SH-SY5Y (cell line): ENCODE measurements around the gene FGF4.

Source experiments
- GATA2 ChIP-seq: IDR thresholded peaks from 2 replicates; pipeline ENCODE4 v1.6.1; 2011; ENCODE audit warnings: mild to moderate bottlenecking, low read depth, low read length
- GATA3 ChIP-seq: IDR thresholded peaks from 2 replicates; pipeline ENCODE4 v1.6.1; 2011; ENCODE audit warnings: low read depth, mild to moderate bottlenecking, low read length, moderate library complexity

FGF4 gene

DNA sequence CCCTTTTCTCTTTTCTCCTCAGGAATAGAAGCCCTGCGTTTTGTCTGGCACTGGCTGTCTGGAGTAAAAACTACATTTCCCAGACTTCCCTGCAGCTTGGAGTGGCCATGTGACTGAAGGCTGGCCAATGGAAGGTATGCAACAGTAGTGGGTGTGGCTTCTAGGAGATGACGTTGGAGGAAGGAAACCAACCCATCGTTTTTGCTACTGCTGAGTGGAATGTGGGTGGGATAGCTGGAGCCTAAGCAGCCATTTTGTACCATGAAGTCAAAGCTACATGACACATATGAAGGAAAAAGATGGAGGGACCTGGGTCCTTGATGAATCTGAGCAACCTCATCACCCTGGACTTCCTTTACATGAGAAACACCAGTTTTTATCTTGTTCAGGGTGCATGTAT lies 24.4 kb upstream of the FGF4 start:
- no peak for TF ChIP-seq GATA3
- no peak for TF ChIP-seq GATA2

DNA sequence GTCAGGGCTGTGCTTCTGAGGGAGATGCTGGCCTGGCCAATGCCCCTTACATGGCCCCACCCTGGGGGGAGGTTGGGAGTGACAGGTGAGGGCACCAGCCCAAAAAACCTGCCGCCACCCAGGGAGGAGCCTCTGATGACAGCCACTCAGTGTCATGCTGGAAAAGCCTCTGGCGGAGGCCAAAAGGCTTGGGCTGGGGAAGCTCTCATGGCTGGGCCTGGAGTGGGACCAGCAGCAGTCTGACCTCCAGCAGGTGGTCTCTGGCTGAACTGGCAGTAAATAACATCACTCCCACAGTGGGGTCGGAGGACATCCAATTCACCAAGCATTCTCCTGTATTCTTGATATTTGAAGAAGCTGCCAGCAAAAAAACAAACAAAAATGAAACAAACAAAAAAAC lies 24.0 kb upstream of the FGF4 start:
- no peak for TF ChIP-seq GATA2

DNA sequence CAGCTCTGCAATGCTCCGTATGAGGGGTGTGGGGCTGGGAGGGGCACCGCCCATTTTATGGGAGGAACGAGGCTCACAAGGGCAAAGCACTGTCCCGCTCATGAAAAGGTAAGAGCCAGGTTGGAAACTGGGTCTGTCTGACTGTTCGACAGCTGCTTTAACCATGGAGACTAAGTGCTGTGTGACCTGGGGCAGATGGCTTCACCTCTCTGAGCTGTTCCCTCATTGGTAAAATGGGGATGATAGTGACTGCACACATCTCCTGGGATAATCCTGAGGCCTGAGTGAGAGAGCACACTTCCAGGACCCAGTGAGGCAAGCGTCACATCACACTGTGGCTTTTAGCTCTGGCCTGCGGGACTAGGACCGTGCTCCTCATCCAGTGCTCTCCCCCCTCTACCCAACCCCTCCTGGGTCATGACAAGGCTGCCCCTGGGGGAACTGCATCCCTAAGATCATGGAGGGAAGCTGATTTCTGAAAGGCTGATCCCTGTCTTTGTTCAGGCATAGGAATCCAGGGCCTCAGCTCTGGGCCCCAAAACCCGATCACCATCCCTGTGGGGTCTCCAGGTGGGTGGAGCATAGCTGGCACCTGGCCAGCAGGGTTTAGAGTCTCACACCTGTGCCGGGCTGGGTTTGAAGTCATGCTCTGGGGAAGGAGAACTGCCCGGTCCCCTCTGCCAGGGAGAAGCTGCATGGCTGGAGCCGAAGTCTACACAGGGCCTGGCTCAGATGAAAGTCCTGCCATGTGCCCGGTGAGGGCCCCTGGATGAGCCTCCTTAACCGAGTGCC lies 22.8 kb upstream of the FGF4 start:
- TF ChIP-seq GATA3 (no peak), GATA2 (no peak)

DNA sequence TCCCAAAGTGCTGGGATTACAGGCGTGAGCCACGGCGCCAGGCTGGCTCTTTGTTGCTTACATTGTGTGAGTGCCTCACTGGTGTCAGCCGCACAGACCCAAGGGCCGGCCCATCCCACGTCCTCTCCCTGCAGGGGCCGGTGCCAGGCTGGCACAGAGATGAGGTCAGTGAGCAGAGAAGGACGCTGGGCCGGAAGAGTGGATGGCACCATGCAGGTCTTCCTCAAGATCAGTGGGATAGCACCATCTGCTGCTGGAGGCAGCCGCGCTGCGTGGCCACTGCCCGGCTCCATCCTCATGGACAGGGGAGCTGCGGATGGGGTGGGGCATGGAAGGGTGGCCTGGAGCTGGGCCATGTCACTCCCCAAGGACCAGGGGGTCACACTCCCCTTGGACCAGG lies 22.0 kb upstream of the FGF4 start:
- TF ChIP-seq GATA3 (no peak), GATA2 (no peak)

DNA sequence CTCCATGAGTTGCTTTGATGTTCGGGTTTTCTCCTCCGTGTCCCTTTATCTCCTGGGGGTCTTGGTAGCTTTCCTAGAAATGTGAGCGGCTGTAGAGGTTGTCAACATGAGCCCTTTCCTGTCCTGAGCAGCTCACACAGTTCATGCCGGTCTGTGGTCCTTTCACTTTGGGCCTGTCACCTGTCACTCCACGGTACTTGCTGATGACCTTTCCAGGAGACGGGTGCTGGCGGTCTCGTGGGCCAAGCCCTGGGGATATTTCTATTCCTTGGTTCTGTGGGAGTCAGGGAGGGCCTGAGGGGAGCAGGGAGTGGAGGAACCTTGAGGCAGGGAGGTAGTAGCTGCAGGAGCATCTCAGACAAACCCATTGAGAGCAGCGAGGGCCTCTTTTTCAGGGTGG lies 20.9 kb upstream of the FGF4 start:
- TF ChIP-seq GATA3 (no peak), GATA2 (no peak)

DNA sequence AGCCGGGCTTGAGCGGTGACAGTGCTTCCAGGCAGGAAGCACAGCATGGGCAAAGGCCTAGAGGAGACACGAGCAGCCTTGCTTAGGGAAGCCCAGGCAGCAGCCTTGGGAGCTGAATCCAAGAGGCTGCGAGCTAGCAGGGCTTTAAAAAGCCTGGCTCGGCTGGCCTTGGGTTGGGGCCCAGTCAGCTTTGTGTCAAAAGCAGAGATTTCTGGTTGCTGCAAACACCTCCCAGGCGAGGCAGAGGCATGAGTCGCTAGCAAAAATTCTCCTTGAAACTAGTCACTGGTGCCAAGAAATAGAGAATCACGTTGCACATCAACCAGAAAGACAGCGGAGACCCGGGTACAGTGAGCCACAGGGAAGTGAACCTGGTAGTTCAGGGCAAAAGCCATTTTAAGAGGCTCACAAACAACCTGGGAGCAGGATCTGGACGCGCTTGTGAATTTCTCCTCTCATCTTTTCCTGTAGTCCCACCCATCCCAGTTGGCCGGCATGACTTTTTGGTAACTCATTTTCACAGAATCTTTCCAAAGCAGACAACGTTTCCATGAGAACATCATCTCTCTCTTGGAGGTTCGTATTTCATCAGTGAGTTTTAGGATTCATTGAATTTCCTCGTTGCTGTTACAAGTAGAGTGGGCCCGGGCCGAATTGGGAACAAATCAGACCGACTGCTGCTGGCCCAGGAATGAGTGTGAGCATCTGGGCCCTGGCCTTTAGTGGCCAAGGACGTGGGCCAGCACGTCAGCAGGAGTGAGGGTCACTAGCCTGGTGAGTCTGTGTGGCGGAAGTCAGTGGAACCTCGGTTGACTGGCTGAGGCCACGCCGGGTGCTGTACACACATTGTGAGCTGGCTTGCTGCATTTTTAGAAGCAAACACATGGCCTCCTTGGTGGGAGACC lies 16.4 kb upstream of the FGF4 start:
- TF ChIP-seq GATA3 (no peak), GATA2 (no peak)

DNA sequence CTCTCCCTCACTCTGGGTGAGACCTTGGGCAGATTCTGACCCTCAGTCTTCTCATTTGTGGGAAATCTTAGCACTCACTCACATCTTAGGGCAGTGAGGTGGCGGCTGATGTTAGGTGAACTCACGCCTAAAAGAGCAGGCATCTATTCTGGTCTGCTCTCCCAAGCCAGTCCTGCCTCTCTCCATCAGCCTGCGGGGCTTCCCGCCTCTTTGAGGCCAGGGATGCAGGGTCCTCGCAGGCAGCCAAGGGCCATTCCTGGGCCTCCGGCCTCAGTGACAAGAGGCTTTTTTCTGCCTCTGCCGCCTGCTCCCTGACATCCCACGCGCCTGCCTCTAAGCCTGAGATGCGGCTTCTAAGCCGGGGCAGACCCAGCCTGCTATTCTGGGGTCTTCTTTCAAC lies 13.8 kb upstream of the FGF4 start:
- TF ChIP-seq GATA3 (no peak), GATA2 (no peak)

DNA sequence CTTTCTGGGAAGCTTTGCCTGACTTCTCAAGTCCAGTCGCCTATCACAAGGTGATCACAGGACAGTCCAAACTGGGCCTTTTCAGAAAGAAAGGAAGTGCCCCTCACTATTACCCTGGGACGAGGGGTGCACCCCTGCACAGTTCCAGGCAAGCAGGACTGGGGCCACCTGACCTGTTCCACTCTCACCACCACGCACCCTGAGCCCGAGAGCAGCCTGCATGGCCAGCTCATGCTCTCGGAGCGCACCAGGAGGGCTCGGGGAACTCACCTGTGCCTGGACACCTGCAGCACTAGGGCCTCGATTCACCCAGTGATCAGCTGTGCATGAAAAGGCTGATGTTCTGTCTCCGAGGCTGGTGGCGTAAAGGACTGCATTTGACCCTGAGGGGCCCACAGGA lies 12.8 kb upstream of the FGF4 start:
- TF ChIP-seq GATA2 = no peak
- TF ChIP-seq GATA3 = no peak

DNA sequence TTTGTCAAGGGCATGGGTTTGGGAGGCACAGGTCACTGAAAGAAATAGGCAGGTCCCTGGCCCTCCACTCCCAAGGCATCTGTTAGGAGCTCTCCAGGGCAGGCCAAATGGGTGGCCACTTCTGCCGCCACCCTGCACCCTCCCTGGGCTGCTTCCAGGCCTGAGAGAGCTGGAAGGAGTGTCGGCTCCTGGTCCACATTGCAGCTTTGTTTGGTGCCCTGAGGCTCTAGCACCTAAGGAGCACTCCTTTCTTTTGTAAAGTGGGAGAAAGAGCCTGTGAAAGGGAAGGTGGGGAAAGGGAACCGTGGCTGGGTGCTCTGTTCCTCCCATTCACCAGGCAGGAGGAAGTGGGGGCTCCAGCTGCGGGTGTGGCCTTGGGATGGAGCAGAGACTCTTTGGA lies 12.3 kb upstream of the FGF4 start:
- TF ChIP-seq GATA3 (no peak), GATA2 (no peak)

DNA sequence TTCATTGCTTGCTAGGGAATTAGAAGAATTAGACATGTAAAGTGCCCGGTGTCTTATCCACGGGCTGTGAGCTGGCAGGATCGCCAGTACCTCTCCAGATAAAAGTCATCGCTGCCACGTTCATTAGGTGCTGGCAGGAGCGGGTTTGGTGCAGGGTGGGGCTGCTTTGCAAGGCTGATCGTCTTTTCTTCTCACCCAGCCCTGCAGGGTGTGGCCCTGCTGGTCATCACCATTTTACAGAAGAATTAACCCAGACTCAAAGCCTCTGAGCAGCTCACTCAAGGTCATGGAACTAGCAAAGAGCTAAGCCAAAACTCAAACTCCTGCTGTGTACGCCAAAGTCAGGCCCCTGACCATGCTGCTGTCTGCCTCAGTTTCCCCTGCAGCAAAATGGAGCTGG lies 6.1 kb upstream of the FGF4 start:
- TF ChIP-seq GATA3 = no peak
- TF ChIP-seq GATA2 = no peak

DNA sequence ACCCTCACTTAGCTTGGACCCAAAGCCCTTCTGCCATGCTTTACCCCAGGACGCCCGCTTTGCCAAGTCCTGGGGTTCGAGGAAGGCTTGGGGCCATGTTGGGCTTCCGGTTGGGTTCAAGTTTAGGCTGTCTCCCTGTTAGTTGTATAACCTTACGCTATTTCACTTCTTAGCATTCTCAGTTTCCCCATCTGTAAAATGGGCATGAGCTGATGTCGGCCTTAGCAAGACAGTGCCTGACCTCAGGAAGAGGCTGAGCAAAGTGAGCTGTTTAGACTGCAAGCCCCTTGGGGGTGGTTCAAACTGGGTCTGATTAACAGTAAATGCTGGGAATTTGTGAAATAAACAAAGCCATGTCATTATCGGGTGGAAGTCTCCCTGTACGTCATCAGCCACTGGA lies 3.2 kb upstream of the FGF4 start:
- TF ChIP-seq GATA3 = no peak
- TF ChIP-seq GATA2 = no peak

DNA sequence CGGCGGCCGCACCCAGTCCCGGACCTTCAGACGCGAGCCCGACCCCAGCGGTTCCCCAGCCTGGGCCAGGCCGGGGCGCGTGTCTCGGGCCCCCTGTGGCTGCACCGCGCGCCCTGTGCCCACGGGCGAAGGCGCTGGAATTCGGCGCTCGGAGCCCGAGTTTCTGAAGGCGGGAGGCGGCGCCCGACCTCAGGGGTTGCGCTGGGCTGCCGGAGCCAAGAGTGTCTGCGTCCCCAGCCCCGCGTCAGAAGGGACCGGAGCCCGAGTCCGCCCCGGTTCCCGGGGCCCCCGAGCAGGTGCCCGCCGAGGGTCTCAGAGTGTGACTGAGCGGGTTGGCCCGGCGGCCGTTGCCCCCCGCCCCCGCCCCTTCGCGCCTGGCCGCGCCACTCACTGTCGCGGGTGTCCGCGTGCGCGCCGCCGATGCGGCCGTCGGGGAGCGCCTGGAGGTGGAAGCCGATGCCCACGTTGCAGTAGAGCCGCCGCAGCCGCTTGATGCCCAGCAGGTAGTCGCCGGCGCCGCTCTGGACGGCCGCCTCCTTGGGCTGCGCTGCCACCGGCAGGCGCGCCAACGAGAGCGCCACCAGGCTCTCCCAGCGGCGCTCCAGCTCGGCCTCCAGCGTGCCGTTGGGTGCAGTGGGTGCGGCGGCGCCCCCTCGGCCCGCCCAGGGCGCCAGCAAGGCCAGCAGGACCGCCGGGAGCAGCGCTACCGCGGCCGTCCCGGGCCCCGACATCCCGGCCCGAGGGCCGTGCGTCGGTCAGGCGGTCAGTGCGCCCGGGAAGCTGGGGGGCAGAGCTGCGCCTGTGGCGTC lies 583 bp downstream of the FGF4 start:
- TF ChIP-seq GATA3 (no peak), GATA2 (no peak)

DNA sequence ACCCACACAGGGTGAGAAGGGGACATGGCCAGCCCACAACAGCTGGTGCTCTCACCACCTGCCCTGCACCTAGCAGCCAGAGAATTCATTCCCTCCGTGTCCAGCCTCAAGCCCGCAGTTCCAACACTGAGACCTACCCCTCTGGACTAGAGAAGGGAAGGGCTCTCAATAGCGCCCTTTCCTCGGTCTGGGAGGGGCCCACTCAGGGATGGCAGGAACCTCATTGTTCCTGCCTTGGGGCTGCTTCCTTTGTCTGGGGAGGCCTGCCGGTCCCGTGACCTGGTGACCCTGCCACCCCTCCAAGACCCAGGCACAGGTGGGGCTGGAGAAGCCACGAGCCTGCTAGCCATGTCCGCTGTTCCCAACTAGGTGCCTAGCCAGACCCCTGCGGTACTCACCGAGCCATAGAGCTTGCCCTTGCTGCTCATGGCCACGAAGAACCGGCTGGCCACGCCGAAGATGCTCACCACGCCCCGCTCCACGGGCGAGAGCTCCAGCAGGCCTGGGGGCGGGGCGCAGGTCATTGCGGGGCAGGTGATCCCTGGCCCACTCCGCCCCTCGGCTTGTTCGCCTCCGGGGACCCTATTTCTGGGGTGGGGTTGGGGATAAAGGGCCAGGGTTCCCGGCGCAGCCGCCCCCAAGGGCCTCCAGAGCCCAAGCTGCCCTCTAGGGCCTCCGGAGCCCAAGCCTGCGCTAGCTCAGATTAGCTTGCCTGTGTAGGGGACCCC lies 1.4 kb downstream of the FGF4 start:
- TF ChIP-seq GATA3 = no peak
- TF ChIP-seq GATA2 = no peak

DNA sequence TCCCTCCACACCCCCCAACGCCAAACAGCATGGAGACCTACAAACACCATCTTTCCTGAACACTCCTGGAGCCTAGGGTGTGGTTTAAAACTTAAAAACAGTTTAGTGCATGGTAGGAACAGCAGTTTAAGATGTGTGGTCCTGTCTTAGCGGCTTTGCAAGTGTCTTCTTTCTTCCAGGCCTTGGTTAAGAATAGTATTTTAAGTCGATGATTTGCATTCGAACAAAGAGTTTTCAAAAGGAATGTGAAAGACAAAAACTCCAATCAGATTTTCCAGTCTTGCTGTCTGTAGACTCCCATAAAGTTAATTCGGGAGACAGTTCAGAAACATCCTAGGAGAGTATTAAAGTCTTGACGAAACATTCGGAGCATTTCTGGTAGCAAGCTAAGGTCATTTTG lies 3.7 kb downstream of the FGF4 start:
- no peak for TF ChIP-seq GATA3

DNA sequence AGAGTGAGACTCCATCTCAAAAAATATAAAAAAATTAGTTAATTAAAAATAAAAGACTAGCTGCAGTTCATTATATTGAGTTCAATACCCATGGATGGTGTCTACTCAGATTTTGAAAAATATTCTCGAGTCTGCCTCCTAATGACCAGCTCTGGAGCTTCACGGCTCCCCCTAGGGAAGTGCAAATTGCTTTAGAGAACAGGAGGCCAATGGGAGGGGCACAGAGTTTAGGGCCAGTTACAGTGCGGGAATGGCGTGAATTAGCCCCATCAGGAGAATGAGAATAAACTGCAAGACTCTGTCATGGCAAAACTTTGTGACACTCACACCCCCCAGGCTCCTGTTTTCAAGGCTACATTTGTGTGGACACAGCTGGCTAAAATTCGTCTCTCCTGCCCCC lies 4.6 kb downstream of the FGF4 start:
- TF ChIP-seq GATA3 (no peak), GATA2 (no peak)
